Stimulated activated naive CD8-positive, alpha-beta T cell treated with anti-CD3 and anti-CD28 coated beads, Interleukin-15, Interleukin-2, amounts not matched to agents 100 ng/mL and 50 ng/mL, for 24 hours (primary cell): ENCODE measurements around the gene CRYGN.

Source experiments
- H3K27ac Mint-ChIP-seq: one replicate; pipeline ENCODE4 v1.8.0; 2021; ENCODE audit warnings: mild to moderate bottlenecking, mixed read lengths
- H3K27me3 Mint-ChIP-seq: one replicate; pipeline ENCODE4 v1.8.0; 2021; ENCODE audit warnings: mixed read lengths
- H3K36me3 Mint-ChIP-seq: one replicate; pipeline ENCODE4 v1.8.0; 2021; ENCODE audit warnings: low read depth, mixed read lengths
- H3K4me1 Mint-ChIP-seq: one replicate; pipeline ENCODE4 v1.8.0; 2021; ENCODE audit warnings: low read depth, mixed read lengths
- H3K4me3 Mint-ChIP-seq: one replicate; pipeline ENCODE4 v1.8.0; 2021; ENCODE audit warnings: mild to moderate bottlenecking, mixed read lengths
- H3K9me3 Mint-ChIP-seq: one replicate; pipeline ENCODE4 v1.8.0; 2021; ENCODE audit warnings: mixed read lengths

CRYGN gene

GRCh38 chr7:151402029-151402835 is 37.7 kb downstream of the CRYGN start:
- no peak overlapping the region for H3K27ac Mint-ChIP-seq

GRCh38 chr7:151400626-151401315 is 39.2 kb downstream of the CRYGN start:
- H3K36me3 Mint-ChIP-seq, result no peaks in the 10 kb centered on the region
- H3K27ac Mint-ChIP-seq, result no peak overlapping the region
- H3K27me3 Mint-ChIP-seq, result no peaks in the 10 kb centered on the region
- peaks cover 6% of the 10 kb centered on the region for H3K9me3 Mint-ChIP-seq
- peaks cover 10% of the 10 kb centered on the region for H3K4me1 Mint-ChIP-seq
- no peak overlapping the region for H3K4me3 Mint-ChIP-seq

More at GRCh38 chr7:151402029-151402835, 37.7 kb downstream of the CRYGN start:
- Mint-ChIP-seq H3K9me3 (peaks cover 6% of the 10 kb centered on the region), H3K4me1 (peaks cover 10% of the 10 kb centered on the region), H3K36me3 (no peaks in the 10 kb centered on the region), H3K4me3 (no peak overlapping the region), H3K27me3 (peaks cover 4% of the 10 kb centered on the region)

GRCh38 chr7:151399906-151400305 is 40.0 kb downstream of the CRYGN start:
- Mint-ChIP-seq H3K27me3 (no peaks in the 10 kb centered on the region), H3K36me3 (no peaks in the 10 kb centered on the region), H3K4me3 (no peak overlapping the region), H3K4me1 (peaks cover 10% of the 10 kb centered on the region), H3K9me3 (peaks cover 6% of the 10 kb centered on the region), H3K27ac (no peak overlapping the region)

GRCh38 chr7:151399305-151399601 is 40.7 kb downstream of the CRYGN start:
- Mint-ChIP-seq H3K36me3 (no peaks in the 10 kb centered on the region), H3K4me1 (peaks cover 9% of the 10 kb centered on the region), H3K27me3 (no peaks in the 10 kb centered on the region), H3K4me3 (no peak overlapping the region), H3K9me3 (peaks cover 6% of the 10 kb centered on the region), H3K27ac (no peak overlapping the region)

- H3K9me3 Mint-ChIP-seq, result peaks cover 6% of the 10 kb centered on the region
- no peaks in the 10 kb centered on the region for H3K27me3 Mint-ChIP-seq
- no peaks in the 10 kb centered on the region for H3K36me3 Mint-ChIP-seq
- H3K4me1 Mint-ChIP-seq, result peaks cover 3% of the 10 kb centered on the region
- no peak overlapping the region for H3K4me3 Mint-ChIP-seq
- no peak overlapping the region for H3K27ac Mint-ChIP-seq
These were observed 41.3 kb downstream of the CRYGN start for GRCh38 chr7:151398446-151399304.

GRCh38 chr7:151397026-151397425 is 42.9 kb downstream of the CRYGN start:
- no peak overlapping the region for H3K27ac Mint-ChIP-seq
- no peak overlapping the region for H3K4me3 Mint-ChIP-seq
- peaks cover 3% of the 10 kb centered on the region for H3K4me1 Mint-ChIP-seq
- peaks cover 6% of the 10 kb centered on the region for H3K9me3 Mint-ChIP-seq
- H3K27me3 Mint-ChIP-seq, result no peaks in the 10 kb centered on the region
- H3K36me3 Mint-ChIP-seq, result no peaks in the 10 kb centered on the region

GRCh38 chr7:151396328-151396970 is 43.5 kb downstream of the CRYGN start:
- Mint-ChIP-seq H3K27me3 (no peaks in the 10 kb centered on the region), H3K9me3 (peaks cover 6% of the 10 kb centered on the region), H3K27ac (no peak overlapping the region), H3K4me1 (peaks cover 3% of the 10 kb centered on the region), H3K36me3 (no peaks in the 10 kb centered on the region), H3K4me3 (no peak overlapping the region)

GRCh38 chr7:151395036-151395367 is 44.9 kb downstream of the CRYGN start:
- H3K4me1 Mint-ChIP-seq, result peaks cover 3% of the 10 kb centered on the region
- no peak overlapping the region for H3K27ac Mint-ChIP-seq
- H3K4me3 Mint-ChIP-seq, result no peak overlapping the region

GRCh38 chr7:151394076-151395035 is 45.6 kb downstream of the CRYGN start:
- no peak overlapping the region for H3K4me3 Mint-ChIP-seq
- H3K9me3 Mint-ChIP-seq, result peaks cover 6% of the 10 kb centered on the region
- H3K27me3 Mint-ChIP-seq, result peaks cover 4% of the 10 kb centered on the region
- H3K4me1 Mint-ChIP-seq, result peaks cover 3% of the 10 kb centered on the region
- no peak overlapping the region for H3K27ac Mint-ChIP-seq
- no peaks in the 10 kb centered on the region for H3K36me3 Mint-ChIP-seq

More at GRCh38 chr7:151395036-151395367, 44.9 kb downstream of the CRYGN start:
- Mint-ChIP-seq H3K9me3 (peaks cover 6% of the 10 kb centered on the region), H3K36me3 (no peaks in the 10 kb centered on the region), H3K27me3 (no peaks in the 10 kb centered on the region)

- H3K27me3 Mint-ChIP-seq, result peaks cover 4% of the 10 kb centered on the region
- no peak overlapping the region for H3K4me3 Mint-ChIP-seq
- H3K36me3 Mint-ChIP-seq, result no peaks in the 10 kb centered on the region
- no peak overlapping the region for H3K27ac Mint-ChIP-seq
- H3K9me3 Mint-ChIP-seq, result peaks cover 5% of the 10 kb centered on the region
- H3K4me1 Mint-ChIP-seq, result peaks cover 3% of the 10 kb centered on the region
These were observed 46.6 kb downstream of the CRYGN start for GRCh38 chr7:151393031-151393977.

- Mint-ChIP-seq H3K27ac (no peak overlapping the region), H3K4me3 (no peak overlapping the region), H3K9me3 (no peaks in the 10 kb centered on the region), H3K4me1 (no peaks in the 10 kb centered on the region), H3K27me3 (peaks cover 4% of the 10 kb centered on the region), H3K36me3 (no peaks in the 10 kb centered on the region)
These were observed 47.5 kb downstream of the CRYGN start for GRCh38 chr7:151392426-151392825.

- Mint-ChIP-seq H3K4me1 (no peaks in the 10 kb centered on the region), H3K27me3 (peaks cover 4% of the 10 kb centered on the region), H3K9me3 (no peaks in the 10 kb centered on the region), H3K36me3 (no peaks in the 10 kb centered on the region), H3K27ac (no peak overlapping the region), H3K4me3 (no peak overlapping the region)
These were observed 47.9 kb downstream of the CRYGN start for GRCh38 chr7:151392002-151392401.

GRCh38 chr7:151391358-151391730 is 48.6 kb downstream of the CRYGN start:
- no peaks in the 10 kb centered on the region for H3K9me3 Mint-ChIP-seq
- H3K4me3 Mint-ChIP-seq, result no peak overlapping the region
- H3K27me3 Mint-ChIP-seq, result peaks cover 4% of the 10 kb centered on the region
- H3K4me1 Mint-ChIP-seq, result no peaks in the 10 kb centered on the region
- no peaks in the 10 kb centered on the region for H3K36me3 Mint-ChIP-seq
- H3K27ac Mint-ChIP-seq, result no peak overlapping the region
